Measurements from ENCODE around the gene PAX5. TPM values are rescaled to one million over a fixed set of nuclear protein-coding genes. Genes with fewer than 3 reads are reported as not detected.

The PAX5 gene
- total RNA-seq, 3 donors from 2014 or later = 0.29 to 0.32 TPM; not detected in 1

DNA sequence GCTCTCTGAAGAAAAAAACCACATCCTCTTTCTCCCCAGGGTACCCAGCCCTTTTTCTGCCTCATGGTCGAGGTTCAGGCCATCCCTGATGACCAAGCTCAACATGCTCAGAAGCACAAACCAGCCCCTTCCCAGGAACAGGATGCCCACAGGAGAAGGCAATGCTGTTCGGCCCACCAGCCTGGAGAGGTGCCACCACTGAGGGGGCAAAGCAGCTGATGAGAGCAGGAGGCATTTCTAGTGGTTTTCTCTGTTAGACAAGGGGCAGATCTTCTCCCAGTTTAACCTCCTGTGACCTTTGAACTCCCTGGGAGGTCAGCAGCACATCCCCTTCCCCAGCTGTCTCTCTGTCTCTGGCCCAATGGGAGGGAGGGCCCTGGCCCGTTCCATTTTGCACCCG is 73.0 kb downstream of the PAX5 start:
- intact Hi-C loops (cut with DNase I, micrococcal nuclease) = no loop called here
- no peak overlapping the region for H3K4me3 ChIP-seq
- no peaks in the 10 kb centered on the region for H3K4me1 ChIP-seq (ENCODE audit: low read depth)
- TF ChIP-seq, protein P1, sequence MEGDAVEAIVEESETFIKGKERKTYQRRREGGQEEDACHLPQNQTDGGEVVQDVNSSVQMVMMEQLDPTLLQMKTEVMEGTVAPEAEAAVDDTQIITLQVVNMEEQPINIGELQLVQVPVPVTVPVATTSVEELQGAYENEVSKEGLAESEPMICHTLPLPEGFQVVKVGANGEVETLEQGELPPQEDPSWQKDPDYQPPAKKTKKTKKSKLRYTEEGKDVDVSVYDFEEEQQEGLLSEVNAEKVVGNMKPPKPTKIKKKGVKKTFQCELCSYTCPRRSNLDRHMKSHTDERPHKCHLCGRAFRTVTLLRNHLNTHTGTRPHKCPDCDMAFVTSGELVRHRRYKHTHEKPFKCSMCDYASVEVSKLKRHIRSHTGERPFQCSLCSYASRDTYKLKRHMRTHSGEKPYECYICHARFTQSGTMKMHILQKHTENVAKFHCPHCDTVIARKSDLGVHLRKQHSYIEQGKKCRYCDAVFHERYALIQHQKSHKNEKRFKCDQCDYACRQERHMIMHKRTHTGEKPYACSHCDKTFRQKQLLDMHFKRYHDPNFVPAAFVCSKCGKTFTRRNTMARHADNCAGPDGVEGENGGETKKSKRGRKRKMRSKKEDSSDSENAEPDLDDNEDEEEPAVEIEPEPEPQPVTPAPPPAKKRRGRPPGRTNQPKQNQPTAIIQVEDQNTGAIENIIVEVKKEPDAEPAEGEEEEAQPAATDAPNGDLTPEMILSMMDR (IDR thresholded peaks at IDR 0.05) = no peak
- ATAC-seq (no peak), DNase-seq (no peak)
- no peaks in the 10 kb centered on the region for H3K9me3 ChIP-seq
- H3K36me3 ChIP-seq (ENCODE audit: low read depth) = no peaks in the 10 kb centered on the region

DNA sequence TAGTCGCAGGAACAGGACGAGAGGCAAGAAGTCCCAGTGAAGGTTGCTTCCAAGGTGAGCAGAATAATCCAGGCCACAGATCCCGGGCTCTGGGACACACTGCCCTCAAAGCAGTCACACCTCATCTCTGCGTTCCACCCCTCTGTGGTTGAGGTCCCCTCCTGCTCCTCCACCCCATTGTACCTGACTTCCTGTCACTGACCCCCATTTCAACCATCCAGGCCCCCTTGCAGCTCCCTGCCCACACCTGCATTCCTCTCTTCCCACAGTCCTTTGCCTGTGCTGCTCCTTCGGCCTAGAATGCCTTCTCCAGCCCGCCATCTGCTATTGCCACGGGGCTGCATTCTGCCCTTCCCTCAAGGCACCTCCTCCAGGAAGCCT is 73.5 kb downstream of the PAX5 start:
- no peaks in the 10 kb centered on the region for H3K9me3 ChIP-seq
- no peaks in the 10 kb centered on the region for H3K36me3 ChIP-seq (ENCODE audit: low read depth)
- H3K4me3 ChIP-seq = no peak overlapping the region
- intact Hi-C loops (cut with DNase I, micrococcal nuclease) = no loop called here
- ATAC-seq (no peak), DNase-seq (no peak)
- TF ChIP-seq, protein P1 (IDR thresholded peaks at IDR 0.05) = no peak
- H3K4me1 ChIP-seq (ENCODE audit: low read depth) = no peaks in the 10 kb centered on the region

DNA sequence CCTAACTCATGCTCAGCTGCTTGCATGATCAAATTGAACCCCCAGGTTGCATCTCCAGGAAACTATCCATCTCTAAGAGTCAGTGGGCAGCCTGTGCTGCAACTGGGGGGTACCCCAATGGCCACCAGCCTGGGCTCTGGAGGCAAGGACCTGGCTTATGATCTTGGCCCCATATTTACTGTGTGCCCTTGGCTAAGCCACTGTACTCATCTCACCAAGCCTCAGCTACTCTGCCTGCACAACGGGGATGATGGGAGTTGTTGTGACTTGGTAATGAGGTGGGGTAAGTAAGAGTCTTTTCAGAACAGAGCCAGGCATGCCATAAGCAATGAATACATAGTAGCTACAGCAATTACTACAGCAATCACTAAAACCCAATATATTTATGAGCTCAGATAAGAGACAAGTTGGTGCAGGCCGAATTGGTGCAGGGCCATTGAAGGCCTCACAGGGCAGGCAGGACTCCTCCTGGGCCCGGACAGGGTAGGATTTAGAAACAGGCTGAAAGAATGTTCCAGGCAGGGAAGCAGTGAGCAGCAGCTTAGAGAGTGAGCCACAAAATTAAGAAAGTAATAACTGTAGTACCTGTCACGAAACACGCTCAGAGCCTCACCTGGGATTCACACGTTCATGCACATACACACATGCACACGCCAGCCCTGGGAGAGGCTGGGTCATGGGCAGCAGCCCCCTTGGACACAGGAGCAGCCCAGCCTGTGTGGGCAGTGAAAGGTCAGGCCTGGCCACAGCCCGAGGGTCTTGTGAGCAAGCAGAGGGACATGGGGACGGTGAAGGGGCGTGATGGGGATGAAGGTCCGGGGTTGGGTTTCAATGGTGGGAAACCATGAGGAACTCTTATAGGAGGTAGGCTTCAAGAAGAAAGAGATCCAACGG is 74.1 kb downstream of the PAX5 start:
- no peaks in the 10 kb centered on the region for H3K9me3 ChIP-seq
- no peak for DNase-seq
- no peaks in the 10 kb centered on the region for H3K36me3 ChIP-seq (ENCODE audit: low read depth)
- H3K4me3 ChIP-seq = no peak overlapping the region
- no peaks in the 10 kb centered on the region for H3K4me1 ChIP-seq (ENCODE audit: low read depth)
- intact Hi-C loops (cut with DNase I, micrococcal nuclease) = no loop called here
- ATAC-seq = no peak
- TF ChIP-seq, protein P1 (IDR thresholded peaks at IDR 0.05) = no peak

DNA sequence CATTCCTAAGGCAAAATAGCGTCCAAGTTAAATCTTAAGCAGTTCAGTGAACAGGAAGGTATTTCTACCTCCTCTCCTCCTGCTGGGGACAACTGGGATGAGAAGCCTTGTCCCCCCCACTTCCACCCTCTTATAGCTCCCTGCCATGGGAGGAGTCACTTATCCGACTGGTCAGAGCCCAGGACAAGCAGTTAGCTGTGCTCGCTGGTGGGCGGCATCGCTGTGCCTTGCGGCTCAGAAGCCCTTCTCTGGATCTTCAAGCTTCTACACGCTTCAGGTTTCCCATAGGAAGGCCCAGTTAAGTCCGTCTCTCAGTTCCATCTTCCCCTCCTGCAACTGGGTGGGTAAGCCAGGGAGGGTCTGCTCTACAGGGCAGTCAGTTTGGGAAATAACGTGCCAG is 77.2 kb downstream of the PAX5 start:
- ATAC-seq (no peak), DNase-seq (no peak)
- Histone ChIP-seq H3K4me3 (no peak overlapping the region), H3K9me3 (no peaks in the 10 kb centered on the region), H3K36me3 (ENCODE audit: low read depth) (no peaks in the 10 kb centered on the region), H3K4me1 (ENCODE audit: low read depth) (no peaks in the 10 kb centered on the region)
- TF ChIP-seq, protein P1 (IDR thresholded peaks at IDR 0.05) = no peak
- intact Hi-C loops (cut with DNase I, micrococcal nuclease) = no loop called here

DNA sequence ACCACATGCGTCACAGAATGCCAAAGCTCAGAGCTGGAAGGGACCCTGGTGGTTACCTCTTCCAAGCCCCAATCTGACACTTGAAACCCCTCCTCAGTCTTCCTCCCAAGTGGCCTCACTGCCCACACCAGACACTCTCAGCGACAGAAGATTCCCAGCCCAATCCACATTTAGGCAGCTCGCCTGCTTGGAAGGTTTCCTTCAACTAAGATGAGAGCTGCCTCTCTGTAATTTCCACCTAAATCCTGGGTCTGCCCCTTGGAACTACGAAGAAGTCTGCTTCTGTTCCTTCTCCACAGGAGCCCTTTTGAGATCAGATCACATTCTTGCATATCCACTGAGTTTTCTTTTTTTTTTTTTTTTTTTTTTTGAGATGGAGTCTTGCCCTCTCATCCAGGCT is 83.7 kb downstream of the PAX5 start:
- Histone ChIP-seq H3K9me3 (no peaks in the 10 kb centered on the region), H3K4me1 (ENCODE audit: low read depth) (no peaks in the 10 kb centered on the region), H3K36me3 (ENCODE audit: low read depth) (no peaks in the 10 kb centered on the region), H3K4me3 (no peak overlapping the region)
- intact Hi-C loops (cut with DNase I, micrococcal nuclease) = no loop called here
- ATAC-seq (no peak), DNase-seq (no peak)
- TF ChIP-seq, protein P1 (IDR thresholded peaks at IDR 0.05) = no peak

Measured in mucosa of descending colon (tissue), 3 donors.